ENCODE results near the gene PLXNB3. TPM values are rescaled to one million over a fixed set of nuclear protein-coding genes. Genes with fewer than 3 reads are reported as not detected.

PLXNB3 gene
- total and polyA plus RNA-seq, 2 of the 13 experiments (the other 11 are each of a cell fraction or from before 2014, with no cell fraction given), result 3.0 to 6.9 TPM

DNA sequence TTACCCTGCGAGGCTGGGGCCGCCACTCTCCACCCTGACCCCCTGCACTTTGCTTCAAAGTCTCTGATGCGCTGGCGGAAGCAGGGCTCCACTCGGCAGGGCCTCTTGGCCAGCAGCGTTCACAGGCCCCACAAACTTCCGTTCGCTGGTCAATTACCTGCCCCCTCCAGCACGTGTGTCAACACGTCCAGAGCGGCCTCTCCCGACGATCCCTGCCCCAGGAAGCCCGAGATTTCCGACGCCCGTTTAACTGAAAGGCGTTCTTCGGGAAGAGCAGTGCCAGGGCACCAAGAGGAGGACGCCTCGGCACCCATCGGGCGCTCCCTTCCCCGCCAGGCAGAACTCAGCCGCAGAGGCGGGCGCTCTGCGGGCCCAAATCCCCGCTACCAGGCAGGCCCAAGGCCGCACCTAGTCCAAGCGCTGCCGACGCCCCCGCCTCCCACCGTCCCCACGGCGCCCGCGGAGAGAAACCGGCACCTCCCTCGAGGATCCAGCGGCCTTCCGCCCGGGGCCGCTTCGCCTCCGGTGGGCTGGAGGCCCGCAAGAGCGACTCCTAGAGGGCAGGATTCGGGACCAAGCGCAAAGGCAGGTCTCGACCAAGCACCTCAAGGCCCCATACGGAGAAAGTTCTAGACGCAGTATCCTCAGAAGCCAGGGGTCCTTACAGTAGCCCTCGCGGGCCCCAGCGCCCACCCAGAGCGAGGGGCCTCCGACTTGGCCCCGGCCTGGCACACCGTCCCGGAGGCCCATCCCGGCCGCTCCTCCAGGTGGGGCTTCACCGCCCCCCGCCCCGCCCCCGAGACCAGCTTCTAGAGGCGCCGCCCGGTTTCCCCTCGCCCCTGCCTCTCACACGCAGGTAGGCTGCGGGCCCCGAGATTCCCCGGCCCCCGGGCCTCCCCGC, 40.4 kb upstream of the PLXNB3 start (continued):
- TF ChIP-seq, protein P1, sequence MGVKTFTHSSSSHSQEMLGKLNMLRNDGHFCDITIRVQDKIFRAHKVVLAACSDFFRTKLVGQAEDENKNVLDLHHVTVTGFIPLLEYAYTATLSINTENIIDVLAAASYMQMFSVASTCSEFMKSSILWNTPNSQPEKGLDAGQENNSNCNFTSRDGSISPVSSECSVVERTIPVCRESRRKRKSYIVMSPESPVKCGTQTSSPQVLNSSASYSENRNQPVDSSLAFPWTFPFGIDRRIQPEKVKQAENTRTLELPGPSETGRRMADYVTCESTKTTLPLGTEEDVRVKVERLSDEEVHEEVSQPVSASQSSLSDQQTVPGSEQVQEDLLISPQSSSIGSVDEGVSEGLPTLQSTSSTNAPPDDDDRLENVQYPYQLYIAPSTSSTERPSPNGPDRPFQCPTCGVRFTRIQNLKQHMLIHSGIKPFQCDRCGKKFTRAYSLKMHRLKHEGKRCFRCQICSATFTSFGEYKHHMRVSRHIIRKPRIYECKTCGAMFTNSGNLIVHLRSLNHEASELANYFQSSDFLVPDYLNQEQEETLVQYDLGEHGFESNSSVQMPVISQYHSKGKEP (CRISPR knock-in tag; IDR thresholded peaks at IDR 0.05), result no peak
- TF ChIP-seq BCL6 (CRISPR knock-in tag; IDR thresholded peaks at IDR 0.05) (peak; percentile 21; the same call in 1 of the 2 replicates), KDM1A (CRISPR knock-in tag; IDR thresholded peaks at IDR 0.05) (no peak), YEATS4 (CRISPR knock-in tag; IDR thresholded peaks at IDR 0.05; ENCODE audit: borderline replicate concordance) (0 out of 2 replicates have a peak, but pooled peaks have one; percentile 15), ZNF580 (CRISPR knock-in tag; IDR thresholded peaks at IDR 0.05; ENCODE audit: borderline replicate concordance, low read depth) (peak; percentile 73; the same call in 1 of the 2 replicates), ELF4 (CRISPR knock-in tag; IDR thresholded peaks at IDR 0.05; ENCODE audit: borderline replicate concordance) (0 out of 2 replicates have a peak, but pooled peaks have one; percentile 52), ZSCAN31 (CRISPR knock-in tag; IDR thresholded peaks at IDR 0.05; ENCODE audit: low read depth) (peak; percentile 71; the same call in 1 of the 2 replicates), ETV5 (CRISPR knock-in tag; IDR thresholded peaks at IDR 0.05; ENCODE audit: borderline replicate concordance) (peak; percentile 91), ZNF574 (CRISPR knock-in tag; IDR thresholded peaks at IDR 0.05) (peak; percentile 46; the same call in 1 of the 2 replicates), NR1H2 (CRISPR knock-in tag; IDR thresholded peaks at IDR 0.05; ENCODE audit: borderline replicate concordance, low read depth) (0 out of 2 replicates have a peak, but pooled peaks have one; percentile 24), PHF21A (CRISPR knock-in tag; IDR thresholded peaks at IDR 0.05) (no peak), ZNF598 (CRISPR knock-in tag; IDR thresholded peaks at IDR 0.05; ENCODE audit: borderline replicate concordance) (0 out of 2 replicates have a peak, but pooled peaks have one; percentile 18), MTA1 (CRISPR knock-in tag; IDR thresholded peaks at IDR 0.05; ENCODE audit: borderline replicate concordance) (no peak), ZNF510 (CRISPR knock-in tag; IDR thresholded peaks at IDR 0.05; ENCODE audit: low read depth) (no peak), ZNF224 (CRISPR knock-in tag; IDR thresholded peaks at IDR 0.05) (no peak), ZNF607 (CRISPR knock-in tag; IDR thresholded peaks at IDR 0.05; ENCODE audit: borderline replicate concordance) (0 out of 2 replicates have a peak, but pooled peaks have one; percentile 21)
- TF ChIP-seq, protein P2, sequence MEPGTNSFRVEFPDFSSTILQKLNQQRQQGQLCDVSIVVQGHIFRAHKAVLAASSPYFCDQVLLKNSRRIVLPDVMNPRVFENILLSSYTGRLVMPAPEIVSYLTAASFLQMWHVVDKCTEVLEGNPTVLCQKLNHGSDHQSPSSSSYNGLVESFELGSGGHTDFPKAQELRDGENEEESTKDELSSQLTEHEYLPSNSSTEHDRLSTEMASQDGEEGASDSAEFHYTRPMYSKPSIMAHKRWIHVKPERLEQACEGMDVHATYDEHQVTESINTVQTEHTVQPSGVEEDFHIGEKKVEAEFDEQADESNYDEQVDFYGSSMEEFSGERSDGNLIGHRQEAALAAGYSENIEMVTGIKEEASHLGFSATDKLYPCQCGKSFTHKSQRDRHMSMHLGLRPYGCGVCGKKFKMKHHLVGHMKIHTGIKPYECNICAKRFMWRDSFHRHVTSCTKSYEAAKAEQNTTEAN (CRISPR knock-in tag; conservative IDR thresholded peaks at IDR 0.05), result no peak
- TF ChIP-seq, protein P3, sequence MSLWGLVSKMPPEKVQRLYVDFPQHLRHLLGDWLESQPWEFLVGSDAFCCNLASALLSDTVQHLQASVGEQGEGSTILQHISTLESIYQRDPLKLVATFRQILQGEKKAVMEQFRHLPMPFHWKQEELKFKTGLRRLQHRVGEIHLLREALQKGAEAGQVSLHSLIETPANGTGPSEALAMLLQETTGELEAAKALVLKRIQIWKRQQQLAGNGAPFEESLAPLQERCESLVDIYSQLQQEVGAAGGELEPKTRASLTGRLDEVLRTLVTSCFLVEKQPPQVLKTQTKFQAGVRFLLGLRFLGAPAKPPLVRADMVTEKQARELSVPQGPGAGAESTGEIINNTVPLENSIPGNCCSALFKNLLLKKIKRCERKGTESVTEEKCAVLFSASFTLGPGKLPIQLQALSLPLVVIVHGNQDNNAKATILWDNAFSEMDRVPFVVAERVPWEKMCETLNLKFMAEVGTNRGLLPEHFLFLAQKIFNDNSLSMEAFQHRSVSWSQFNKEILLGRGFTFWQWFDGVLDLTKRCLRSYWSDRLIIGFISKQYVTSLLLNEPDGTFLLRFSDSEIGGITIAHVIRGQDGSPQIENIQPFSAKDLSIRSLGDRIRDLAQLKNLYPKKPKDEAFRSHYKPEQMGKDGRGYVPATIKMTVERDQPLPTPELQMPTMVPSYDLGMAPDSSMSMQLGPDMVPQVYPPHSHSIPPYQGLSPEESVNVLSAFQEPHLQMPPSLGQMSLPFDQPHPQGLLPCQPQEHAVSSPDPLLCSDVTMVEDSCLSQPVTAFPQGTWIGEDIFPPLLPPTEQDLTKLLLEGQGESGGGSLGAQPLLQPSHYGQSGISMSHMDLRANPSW (CRISPR knock-in tag; IDR thresholded peaks at IDR 0.05; ENCODE audit: borderline replicate concordance), result no peak

Measured in HepG2 (cell line).